ENCODE data around the gene NR4A1.
A peak's percentile ranks its signal among the peaks of the same experiment; 100 is the strongest.

NR4A1 gene

GRCh38 chr12:52050116-52050757 is 1.0 kb upstream of the NR4A1 start:
- Histone ChIP-seq H3K27ac (peak overlapping the region; percentile 70 to 97 (median 84)), H3K4me1 (peaks cover 39 to 60% (median 57%) of the 10 kb centered on the region in 10 experiments)
- TF ChIP-seq Cebpa-rat (IDR thresholded peaks at IDR 0.05), result no peak

GRCh38 chr12:52052468-52053186 is 1.4 kb downstream of the NR4A1 start:
- peak overlapping the region in 3 of 11 experiments; percentile 11 to 83 (median 44); a peak in 2 of 22 replicates for H3K9ac ChIP-seq

More at GRCh38 chr12:52050116-52050757, 1.0 kb upstream of the NR4A1 start:
- peak overlapping the region; percentile 54 to 79 (median 67) for H3K4me3 ChIP-seq
- H3K36me3 ChIP-seq, result peaks cover 0 to 16% (median 0%) of the 10 kb centered on the region in 11 experiments; a peak in 6 of 22 replicates
- no peaks in the 10 kb centered on the region for H3K9me3 ChIP-seq (replicated peaks in 1 of 11)
- peak overlapping the region; percentile 93 to 100 (median 99) for H3K4me2 ChIP-seq
- peaks cover 0 to 5% (median 0%) of the 10 kb centered on the region in 11 experiments; a peak in 1 of 22 replicates for H3K27me3 ChIP-seq
- peaks cover 0 to 40% (median 8%) of the 10 kb centered on the region in 11 experiments; a peak in 10 of 22 replicates for H4K20me1 ChIP-seq
- H3K9ac ChIP-seq, result peak overlapping the region; percentile 71 to 97 (median 83)

GRCh38 chr12:52053536-52054209 is 2.4 kb downstream of the NR4A1 start:
- no peak overlapping the region for H3K4me3 ChIP-seq
- H3K9ac ChIP-seq, result peak overlapping the region in 1 of 11 experiments; percentile 44; a peak in 1 of 22 replicates
- peaks cover 0 to 36% (median 15%) of the 10 kb centered on the region in 11 experiments; a peak in 13 of 22 replicates for H3K36me3 ChIP-seq

More at GRCh38 chr12:52052468-52053186, 1.4 kb downstream of the NR4A1 start:
- Histone ChIP-seq H3K4me1 (peaks cover 17 to 42% (median 38%) of the 10 kb centered on the region in 10 experiments), H3K36me3 (peaks cover 0 to 32% (median 13%) of the 10 kb centered on the region in 11 experiments; a peak in 11 of 22 replicates), H4K20me1 (peaks cover 0 to 53% (median 8%) of the 10 kb centered on the region in 11 experiments; a peak in 10 of 22 replicates), H3K4me2 (peak overlapping the region in 10 of 11 experiments; percentile 93 to 100 (median 99); a peak in 19 of 22 replicates), H3K27me3 (peaks cover 0 to 5% (median 0%) of the 10 kb centered on the region in 11 experiments; a peak in 1 of 22 replicates), H3K4me3 (peak overlapping the region in 2 of 10 experiments; percentile 59 to 72; a peak in 1 of 20 replicates), H3K9me3 (replicated peaks in 1 of 11) (no peaks in the 10 kb centered on the region), H3K27ac (no peak overlapping the region)
- no peak for TF ChIP-seq Cebpa-rat (IDR thresholded peaks at IDR 0.05)

GRCh38 chr12:52054231-52054832 is 3.1 kb downstream of the NR4A1 start:
- peaks cover 14 to 38% (median 34%) of the 10 kb centered on the region in 10 experiments for H3K4me1 ChIP-seq
- no peak overlapping the region for H3K4me2 ChIP-seq

More at GRCh38 chr12:52053536-52054209, 2.4 kb downstream of the NR4A1 start:
- no peak overlapping the region for H3K27ac ChIP-seq
- peaks cover 0 to 5% (median 0%) of the 10 kb centered on the region in 11 experiments; a peak in 1 of 22 replicates for H3K27me3 ChIP-seq
- peaks cover 0 to 53% (median 8%) of the 10 kb centered on the region in 11 experiments; a peak in 10 of 22 replicates for H4K20me1 ChIP-seq
- no peak overlapping the region; a peak in 1 of 22 replicates for H3K4me2 ChIP-seq
- TF ChIP-seq Cebpa-rat (IDR thresholded peaks at IDR 0.05), result no peak
- H3K9me3 ChIP-seq (replicated peaks in 1 of 11), result no peaks in the 10 kb centered on the region
- H3K4me1 ChIP-seq, result peaks cover 17 to 42% (median 38%) of the 10 kb centered on the region in 10 experiments

GRCh38 chr12:52054833-52055730 is 3.8 kb downstream of the NR4A1 start:
- TF ChIP-seq Cebpa-rat (IDR thresholded peaks at IDR 0.05), result no peak
- H3K4me2 ChIP-seq, result no peak overlapping the region
- H3K9ac ChIP-seq, result no peak overlapping the region
- no peak overlapping the region for H3K4me3 ChIP-seq
- peaks cover 7 to 30% (median 26%) of the 10 kb centered on the region in 10 experiments for H3K4me1 ChIP-seq
- H3K36me3 ChIP-seq, result peaks cover 0 to 48% (median 15%) of the 10 kb centered on the region in 11 experiments; a peak in 15 of 22 replicates
- no peaks in the 10 kb centered on the region for H3K9me3 ChIP-seq (replicated peaks in 1 of 11)
- H4K20me1 ChIP-seq, result peaks cover 0 to 53% (median 8%) of the 10 kb centered on the region in 11 experiments; a peak in 10 of 22 replicates
- H3K27ac ChIP-seq, result no peak overlapping the region
- peaks cover 0 to 5% (median 0%) of the 10 kb centered on the region in 11 experiments; a peak in 1 of 22 replicates for H3K27me3 ChIP-seq

More at GRCh38 chr12:52054231-52054832, 3.1 kb downstream of the NR4A1 start:
- Histone ChIP-seq H3K4me3 (no peak overlapping the region), H4K20me1 (peaks cover 0 to 53% (median 8%) of the 10 kb centered on the region in 11 experiments; a peak in 10 of 22 replicates), H3K9me3 (replicated peaks in 1 of 11) (no peaks in the 10 kb centered on the region), H3K9ac (no peak overlapping the region), H3K27ac (no peak overlapping the region), H3K36me3 (peaks cover 0 to 43% (median 15%) of the 10 kb centered on the region in 11 experiments; a peak in 15 of 22 replicates), H3K27me3 (peaks cover 0 to 5% (median 0%) of the 10 kb centered on the region in 11 experiments; a peak in 1 of 22 replicates)
- no peak for TF ChIP-seq Cebpa-rat (IDR thresholded peaks at IDR 0.05)

- H3K36me3 ChIP-seq, result peaks cover 0 to 48% (median 15%) of the 10 kb centered on the region in 11 experiments; a peak in 15 of 22 replicates
Measured at GRCh38 chr12:52055731-52056711, 4.8 kb downstream of the NR4A1 start.

More at GRCh38 chr12:52055731-52056711, 4.8 kb downstream of the NR4A1 start:
- Histone ChIP-seq H3K27me3 (peaks cover 0 to 5% (median 0%) of the 10 kb centered on the region in 11 experiments; a peak in 1 of 22 replicates), H3K9me3 (replicated peaks in 1 of 11) (no peaks in the 10 kb centered on the region), H3K9ac (no peak overlapping the region), H4K20me1 (peaks cover 0 to 53% (median 8%) of the 10 kb centered on the region in 11 experiments; a peak in 10 of 22 replicates), H3K4me3 (no peak overlapping the region), H3K4me1 (peaks cover 0 to 22% (median 17%) of the 10 kb centered on the region in 10 experiments; a peak in 17 of 20 replicates), H3K4me2 (no peak overlapping the region), H3K27ac (no peak overlapping the region)
- no peak for TF ChIP-seq Cebpa-rat (IDR thresholded peaks at IDR 0.05)
